VCaP (cell line): ENCODE results near the gene NEK6.

Source experiments
- H3K27ac ChIP-seq: fragments of 450-650 bp; 2 replicates; pipeline ENCODE4 v1.5.1; 2017
- CTCF ChIP-seq: fragments of 450-650 bp; conservative IDR thresholded peaks from 2 replicates; pipeline ENCODE4 v1.5.1; 2017; ENCODE audit warnings: mild to moderate bottlenecking, moderate library complexity

Gene NEK6

GRCh38 chr9:124390794-124391658, 133.3 kb downstream of the NEK6 start:
- TF ChIP-seq CTCF: no peak
- H3K27ac ChIP-seq: peak overlapping the region; percentile 42

- no peak for TF ChIP-seq CTCF
- no peak overlapping the region for H3K27ac ChIP-seq
Measured at GRCh38 chr9:124392254-124392870, 134.6 kb downstream of the NEK6 start.

- TF ChIP-seq CTCF: peak; percentile 67
- H3K27ac ChIP-seq: no peak overlapping the region
Measured at GRCh38 chr9:124392871-124393460, 135.2 kb downstream of the NEK6 start.

- H3K27ac ChIP-seq: no peak overlapping the region
Measured at GRCh38 chr9:124394167-124394566, 136.4 kb downstream of the NEK6 start.

GRCh38 chr9:124394596-124394995, 136.8 kb downstream of the NEK6 start:
- no peak overlapping the region for H3K27ac ChIP-seq
- peak; percentile 25 for TF ChIP-seq CTCF

More at GRCh38 chr9:124394167-124394566, 136.4 kb downstream of the NEK6 start:
- no peak for TF ChIP-seq CTCF

GRCh38 chr9:124395826-124396225, 138.1 kb downstream of the NEK6 start:
- H3K27ac ChIP-seq: no peak overlapping the region
- no peak for TF ChIP-seq CTCF

- H3K27ac ChIP-seq: no peak overlapping the region
Measured at GRCh38 chr9:124398191-124398935, 140.6 kb downstream of the NEK6 start.

More at GRCh38 chr9:124398191-124398935, 140.6 kb downstream of the NEK6 start:
- TF ChIP-seq CTCF: no peak
